Stimulated activated CD4-positive, alpha-beta T cell treated with anti-CD3 and anti-CD28 coated beads, Interleukin-1b, Interleukin-23, amount 100 ng/mL, for 1 hour (primary cell): ENCODE data around the gene ANKS1B.
"Not testable (repeated sequence)": the region's sequence is repeated elsewhere in the genome, so short reads cannot be mapped to it uniquely, and the experiment has no call there.

Experiments
- DNase-seq, 2 donors: peaks; one replicate each; pipeline ENCODE4 v3.0.0-alpha.2; 2020; ENCODE audit warnings: low read depth in 2 of 2

Gene ANKS1B

GRCh38 chr12:99056186-99056585 lies 928.5 kb downstream of the ANKS1B start:
- DNase-seq = no peak

GRCh38 chr12:99055299-99055698 lies 929.4 kb downstream of the ANKS1B start:
- DNase-seq = no peak

GRCh38 chr12:99054601-99055128 lies 930.1 kb downstream of the ANKS1B start:
- DNase-seq = no peak

GRCh38 chr12:99053616-99054362 lies 930.9 kb downstream of the ANKS1B start:
- DNase-seq = no peak

- DNase-seq = no peak
These were observed 935.0 kb downstream of the ANKS1B start for GRCh38 chr12:99049774-99050173.

- no peak for DNase-seq
These were observed 939.6 kb downstream of the ANKS1B start for GRCh38 chr12:99045158-99045557.

GRCh38 chr12:99043319-99043914 lies 941.3 kb downstream of the ANKS1B start:
- DNase-seq = peak in 1 of 2 donors; percentile 17

- DNase-seq = no peak
These were observed 942.5 kb downstream of the ANKS1B start for GRCh38 chr12:99042226-99042625.

- no peak for DNase-seq
These were observed 945.2 kb downstream of the ANKS1B start for GRCh38 chr12:99039367-99040120.

GRCh38 chr12:99036566-99036965 lies 948.2 kb downstream of the ANKS1B start:
- DNase-seq = no peak

- DNase-seq = no peak
These were observed 948.9 kb downstream of the ANKS1B start for GRCh38 chr12:99035803-99036202.

GRCh38 chr12:99034201-99034600 lies 950.5 kb downstream of the ANKS1B start:
- not testable (repeated sequence) for DNase-seq

GRCh38 chr12:99029511-99030271 lies 955.0 kb downstream of the ANKS1B start:
- no peak for DNase-seq

GRCh38 chr12:99027461-99027860 lies 957.3 kb downstream of the ANKS1B start:
- DNase-seq = no peak

GRCh38 chr12:99027055-99027393 lies 957.7 kb downstream of the ANKS1B start:
- no peak for DNase-seq

GRCh38 chr12:99026332-99027054 lies 958.2 kb downstream of the ANKS1B start:
- no peak for DNase-seq

GRCh38 chr12:99024870-99025269 lies 959.9 kb downstream of the ANKS1B start:
- no peak for DNase-seq

GRCh38 chr12:99024191-99024590 lies 960.5 kb downstream of the ANKS1B start:
- no peak for DNase-seq

- DNase-seq = no peak
These were observed 963.9 kb downstream of the ANKS1B start for GRCh38 chr12:99020871-99021270.

GRCh38 chr12:99019798-99020197 lies 964.9 kb downstream of the ANKS1B start:
- no peak for DNase-seq

GRCh38 chr12:99017971-99018370 lies 966.8 kb downstream of the ANKS1B start:
- no peak for DNase-seq
